Smooth muscle cell (in vitro differentiated cells): ENCODE data around the gene CROT. TPM values are rescaled to one million over a fixed set of nuclear protein-coding genes. Genes with fewer than 3 reads are reported as not detected.

Experiments
- DNase-seq: peaks from one replicate; lab custom pipeline; 2025; ENCODE audit not compliant: unreplicated experiment; lab: John Stamatoyannopoulos, UW
- H2AFZ ChIP-seq: fragments of 200-600 bp; sonication (generic); 2 replicates; pipeline ENCODE4 v1.6.0; 2016; ENCODE audit warnings: antibody characterized with exemption, low read depth, mild to moderate bottlenecking
- H3F3A ChIP-seq: fragments of 200-600 bp; sonication (generic); 2 replicates; pipeline ENCODE4 v1.6.0; 2017; ENCODE audit warnings: antibody characterized with exemption, low read depth
- H3K27ac ChIP-seq: fragments of 200-600 bp; sonication (generic); 2 replicates; pipeline ENCODE4 v1.5.1; 2016; ENCODE audit warnings: low read depth, mild to moderate bottlenecking
- H3K27me3 ChIP-seq: fragments of 200-600 bp; sonication (generic); 2 replicates; pipeline ENCODE4 v1.6.1; 2016; ENCODE audit warnings: low read depth, mild to moderate bottlenecking
- H3K36me3 ChIP-seq: fragments of 200-600 bp; sonication (generic); 2 replicates; pipeline ENCODE4 v1.5.1; 2016; ENCODE audit warnings: low read depth
- H3K4me1 ChIP-seq: fragments of 200-600 bp; sonication (generic); 2 replicates; pipeline ENCODE4 v1.5.1; 2016; ENCODE audit warnings: low read depth
- H3K4me2 ChIP-seq: fragments of 200-600 bp; sonication (generic); 2 replicates; pipeline ENCODE4 v1.6.0; 2016; ENCODE audit warnings: mild to moderate bottlenecking
- H3K4me3 ChIP-seq: fragments of 200-600 bp; sonication (generic); 2 replicates; pipeline ENCODE4 v1.5.1; 2016; ENCODE audit warnings: mild to moderate bottlenecking
- H3K79me2 ChIP-seq: fragments of 200-600 bp; sonication (generic); 2 replicates; pipeline ENCODE4 v1.6.0; 2016; ENCODE audit warnings: low read depth, mild to moderate bottlenecking
- H3K9ac ChIP-seq: fragments of 200-600 bp; sonication (generic); 2 replicates; pipeline ENCODE4 v1.6.0; 2016; ENCODE audit warnings: low read depth
- H3K9me3 ChIP-seq: fragments of 200-600 bp; sonication (generic); replicated peaks from 2 replicates; pipeline ENCODE4 v1.5.1; 2016; ENCODE audit warnings: low read depth
- H4K20me1 ChIP-seq: fragments of 200-600 bp; sonication (generic); 2 replicates; pipeline ENCODE4 v1.6.0; 2016; ENCODE audit warnings: low read depth
- WGBS: methylation state at CpG from one replicate; pipeline ENCODE4 v1.1.7; 2016; ENCODE audit warnings: low lambda C conversion rate; 5-methylcytosine and 5-hydroxymethylcytosine counted together
- polyA plus RNA-seq: library from polyadenylated mRNA; unstranded; fragments of >200 nt; fragmentation: Nextera tagmentation; extraction: Ambion mirVana; gene quantifications from 2 replicates; pipeline ENCODE4 v1.2.1, GENCODE V29; 2016
- total RNA-seq: library from RNA; depleted of rRNA; stranded (reverse); fragments of >200 nt; gene quantifications from 2 replicates; pipeline ENCODE4 v1.2.3, GENCODE V29; 2014
- TF ChIP-seq, protein P1 (sequence below): fragments of 200-600 bp; sonication (generic); IDR thresholded peaks from 2 replicates; pipeline ENCODE4 v1.5.1; 2017; ENCODE audit warnings: borderline replicate concordance, mild to moderate bottlenecking, antibody characterized with exemption; ENCODE audit not compliant: insufficient read depth, poor library complexity, severe bottlenecking

The CROT gene
- total and polyA plus RNA-seq, 2 experiments from 2014 or later = 9.5 to 20.8 TPM

DNA sequence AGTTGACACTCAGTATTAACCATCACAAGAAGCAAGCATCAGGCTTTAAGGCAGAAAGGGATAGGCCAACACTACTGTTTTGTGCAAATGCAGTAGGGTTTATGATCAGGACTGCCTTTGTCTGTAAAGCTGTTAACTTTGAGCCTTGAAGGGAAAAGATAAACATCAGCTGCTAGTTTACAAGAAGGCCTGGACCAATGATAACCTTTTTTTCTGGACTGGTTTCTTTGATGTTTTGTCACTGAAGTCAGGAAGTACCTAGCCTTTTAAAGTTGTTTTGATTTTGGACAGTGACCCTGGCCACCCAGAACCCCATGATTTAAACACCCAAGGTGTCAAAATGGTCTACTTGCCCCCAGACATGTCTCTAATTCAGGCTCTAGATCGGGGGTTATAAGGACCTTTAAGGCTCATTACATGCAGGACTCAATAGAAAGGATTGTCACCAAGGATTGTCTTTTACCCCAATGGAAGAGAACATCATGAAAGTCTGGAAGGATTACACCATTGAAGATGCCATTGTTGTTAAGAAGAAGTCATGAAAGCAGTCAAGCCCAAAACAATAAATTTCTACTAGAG, 50.1 kb downstream of the CROT start:
- H3K27me3 ChIP-seq = no peaks in the 10 kb centered on the region
- no peak for DNase-seq
- H3K79me2 ChIP-seq = no peaks in the 10 kb centered on the region
- 63% methylated on average over 1 of the region's 1 CpG for WGBS
- H3K9ac ChIP-seq = no peak overlapping the region
- H3K4me1 ChIP-seq = peaks cover 8% of the 10 kb centered on the region
- no peak overlapping the region for H3K4me3 ChIP-seq
- no peaks in the 10 kb centered on the region for H3K9me3 ChIP-seq
- TF ChIP-seq, protein P1, sequence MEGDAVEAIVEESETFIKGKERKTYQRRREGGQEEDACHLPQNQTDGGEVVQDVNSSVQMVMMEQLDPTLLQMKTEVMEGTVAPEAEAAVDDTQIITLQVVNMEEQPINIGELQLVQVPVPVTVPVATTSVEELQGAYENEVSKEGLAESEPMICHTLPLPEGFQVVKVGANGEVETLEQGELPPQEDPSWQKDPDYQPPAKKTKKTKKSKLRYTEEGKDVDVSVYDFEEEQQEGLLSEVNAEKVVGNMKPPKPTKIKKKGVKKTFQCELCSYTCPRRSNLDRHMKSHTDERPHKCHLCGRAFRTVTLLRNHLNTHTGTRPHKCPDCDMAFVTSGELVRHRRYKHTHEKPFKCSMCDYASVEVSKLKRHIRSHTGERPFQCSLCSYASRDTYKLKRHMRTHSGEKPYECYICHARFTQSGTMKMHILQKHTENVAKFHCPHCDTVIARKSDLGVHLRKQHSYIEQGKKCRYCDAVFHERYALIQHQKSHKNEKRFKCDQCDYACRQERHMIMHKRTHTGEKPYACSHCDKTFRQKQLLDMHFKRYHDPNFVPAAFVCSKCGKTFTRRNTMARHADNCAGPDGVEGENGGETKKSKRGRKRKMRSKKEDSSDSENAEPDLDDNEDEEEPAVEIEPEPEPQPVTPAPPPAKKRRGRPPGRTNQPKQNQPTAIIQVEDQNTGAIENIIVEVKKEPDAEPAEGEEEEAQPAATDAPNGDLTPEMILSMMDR = no peak
- H3F3A ChIP-seq = no peaks in the 10 kb centered on the region
- H3K4me2 ChIP-seq = no peak overlapping the region
- no peak overlapping the region for H2AFZ ChIP-seq
- H3K27ac ChIP-seq = no peak overlapping the region
- H3K36me3 ChIP-seq = peaks cover 12% of the 10 kb centered on the region
- no peaks in the 10 kb centered on the region for H4K20me1 ChIP-seq

DNA sequence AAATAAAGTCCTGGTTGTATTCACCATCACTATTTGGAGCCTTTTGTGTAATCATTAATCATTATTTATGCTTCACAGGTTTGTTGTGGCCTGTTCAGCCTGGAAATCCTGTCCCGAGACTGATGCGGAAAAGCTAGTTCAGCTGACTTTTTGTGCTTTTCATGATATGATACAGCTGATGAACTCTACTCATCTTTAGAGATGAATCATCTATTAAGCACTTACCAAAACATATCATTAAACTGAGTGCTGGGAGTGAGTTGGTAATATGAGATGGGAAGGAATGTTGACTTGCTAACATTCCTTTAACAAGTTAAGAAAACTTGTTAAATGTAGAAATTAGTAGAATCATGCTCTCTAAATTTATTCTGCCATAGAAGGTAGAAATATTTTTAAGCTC, 53.0 kb downstream of the CROT start:
- Histone ChIP-seq H3K27me3 (no peaks in the 10 kb centered on the region), H3K4me1 (peaks cover 8% of the 10 kb centered on the region), H3K9ac (no peak overlapping the region), H3K27ac (peak overlapping the region; percentile 38), H3K4me3 (no peak overlapping the region), H3K36me3 (peaks cover 6% of the 10 kb centered on the region), H3F3A (no peaks in the 10 kb centered on the region), H4K20me1 (no peaks in the 10 kb centered on the region), H2AFZ (no peak overlapping the region), H3K79me2 (no peaks in the 10 kb centered on the region), H3K9me3 (no peaks in the 10 kb centered on the region), H3K4me2 (peak overlapping the region; percentile 23)
- no peak for DNase-seq
- TF ChIP-seq, protein P1 = no peak
- WGBS = 43% methylated on average over 2 of the region's 2 CpGs

DNA sequence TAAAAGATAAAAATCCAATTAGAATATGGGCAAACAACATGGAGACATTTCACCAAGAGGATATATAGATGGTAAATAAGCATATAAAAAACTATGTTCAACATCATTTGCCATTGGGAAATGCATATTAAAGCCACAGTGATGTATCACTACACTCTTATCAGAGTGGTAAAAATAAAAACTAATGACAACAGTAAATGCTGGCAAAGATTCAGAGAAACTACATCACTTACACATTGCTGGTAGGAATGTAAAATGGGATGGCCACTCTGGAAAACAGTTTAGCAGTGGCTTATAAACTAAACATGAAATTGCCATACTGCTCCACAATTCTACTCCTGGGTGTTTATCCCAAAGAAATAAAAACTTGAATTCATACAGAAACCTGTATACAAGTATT, 59.2 kb downstream of the CROT start:
- no peaks in the 10 kb centered on the region for H3K9me3 ChIP-seq
- H3K9ac ChIP-seq = no peak overlapping the region
- no peak overlapping the region for H2AFZ ChIP-seq
- H3K4me1 ChIP-seq = peaks cover 5% of the 10 kb centered on the region
- no peak for DNase-seq
- H3K27ac ChIP-seq = no peak overlapping the region
- H3K4me2 ChIP-seq = no peak overlapping the region
- H3F3A ChIP-seq = no peaks in the 10 kb centered on the region
- no peak overlapping the region for H3K4me3 ChIP-seq
- H3K36me3 ChIP-seq = no peaks in the 10 kb centered on the region
- H3K79me2 ChIP-seq = no peaks in the 10 kb centered on the region
- H4K20me1 ChIP-seq = no peaks in the 10 kb centered on the region
- no peaks in the 10 kb centered on the region for H3K27me3 ChIP-seq
- TF ChIP-seq, protein P1 = no peak

DNA sequence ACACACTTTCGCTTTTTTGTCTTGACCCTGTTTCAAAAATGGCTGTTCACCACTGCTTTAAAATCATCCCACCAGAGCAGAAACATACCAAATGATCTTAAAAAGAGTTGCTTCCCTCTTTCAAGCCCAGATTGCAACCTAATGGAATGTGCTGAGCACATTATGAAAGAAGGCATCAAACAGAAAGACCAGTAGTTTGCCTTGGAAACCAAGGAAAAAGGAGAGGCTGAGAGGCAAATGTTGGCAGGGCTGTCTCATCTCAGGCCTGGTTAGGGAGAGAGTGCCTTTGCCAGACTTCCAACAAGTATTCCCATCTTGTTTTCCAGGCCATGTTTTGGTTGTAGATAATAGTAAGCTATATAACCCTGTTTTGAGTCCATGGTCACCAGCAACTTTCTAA, 65.7 kb downstream of the CROT start:
- H3K27me3 ChIP-seq = no peaks in the 10 kb centered on the region
- 93% methylated on average over 1 of the region's 1 CpG for WGBS
- H3K36me3 ChIP-seq = no peaks in the 10 kb centered on the region
- H3F3A ChIP-seq = peaks cover 17% of the 10 kb centered on the region
- H3K9ac ChIP-seq = no peak overlapping the region
- H3K79me2 ChIP-seq = no peaks in the 10 kb centered on the region
- no peak overlapping the region for H3K4me3 ChIP-seq
- H3K27ac ChIP-seq = peak overlapping the region; percentile 90
- TF ChIP-seq, protein P1 = no peak
- H3K9me3 ChIP-seq = no peaks in the 10 kb centered on the region
- H4K20me1 ChIP-seq = no peaks in the 10 kb centered on the region
- H3K4me2 ChIP-seq = peak overlapping the region; percentile 30
- peak overlapping the region; percentile 15 for H2AFZ ChIP-seq
- DNase-seq = no peak
- H3K4me1 ChIP-seq = peaks cover 37% of the 10 kb centered on the region
